Measurements from ENCODE around the gene FHAD1. TPM values are rescaled to one million over a fixed set of nuclear protein-coding genes. Genes with fewer than 3 reads are reported as not detected.
A peak's percentile ranks its signal among the peaks of the same experiment; 100 is the strongest.
"Not testable (repeated sequence)": the region's sequence is repeated elsewhere in the genome, so short reads cannot be mapped to it uniquely, and the experiment has no call there.

The FHAD1 gene
- total RNA-seq, 1 donor from 2014 or later = not detected

DNA sequence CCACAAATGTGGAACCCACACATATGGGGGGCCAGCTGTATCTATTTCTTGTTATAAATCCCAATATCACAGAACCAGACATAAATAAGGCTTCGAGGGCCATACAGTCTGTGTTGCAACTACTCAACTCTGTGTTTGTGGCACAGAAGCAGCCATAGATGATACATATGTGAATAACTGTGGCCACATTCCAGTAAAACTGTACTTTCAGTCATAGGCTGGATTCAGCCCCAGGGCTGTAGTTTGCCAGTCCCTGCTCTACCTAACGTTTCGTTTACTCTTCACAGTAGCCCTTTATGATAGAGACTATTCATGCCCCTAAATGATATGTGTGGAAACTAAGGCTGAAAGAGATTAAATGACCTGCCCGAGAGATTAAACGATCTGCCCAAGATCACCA is 48.7 kb downstream of the FHAD1 start:
- Mint-ChIP-seq H3K4me1 (ENCODE audit: low read depth) (peaks cover 8% of the 10 kb centered on the region), H3K9me3 (no peaks in the 10 kb centered on the region), H3K27me3 (ENCODE audit: low read depth) (peaks cover 2% of the 10 kb centered on the region), H3K27ac (no peak overlapping the region), H3K4me3 (ENCODE audit: low read depth) (no peak overlapping the region), H3K36me3 (ENCODE audit: low read depth) (no peaks in the 10 kb centered on the region)
- DNase-seq (ENCODE audit: low spot score) = no peak
- intact Hi-C loops (cut with micrococcal nuclease) = no loop called here

DNA sequence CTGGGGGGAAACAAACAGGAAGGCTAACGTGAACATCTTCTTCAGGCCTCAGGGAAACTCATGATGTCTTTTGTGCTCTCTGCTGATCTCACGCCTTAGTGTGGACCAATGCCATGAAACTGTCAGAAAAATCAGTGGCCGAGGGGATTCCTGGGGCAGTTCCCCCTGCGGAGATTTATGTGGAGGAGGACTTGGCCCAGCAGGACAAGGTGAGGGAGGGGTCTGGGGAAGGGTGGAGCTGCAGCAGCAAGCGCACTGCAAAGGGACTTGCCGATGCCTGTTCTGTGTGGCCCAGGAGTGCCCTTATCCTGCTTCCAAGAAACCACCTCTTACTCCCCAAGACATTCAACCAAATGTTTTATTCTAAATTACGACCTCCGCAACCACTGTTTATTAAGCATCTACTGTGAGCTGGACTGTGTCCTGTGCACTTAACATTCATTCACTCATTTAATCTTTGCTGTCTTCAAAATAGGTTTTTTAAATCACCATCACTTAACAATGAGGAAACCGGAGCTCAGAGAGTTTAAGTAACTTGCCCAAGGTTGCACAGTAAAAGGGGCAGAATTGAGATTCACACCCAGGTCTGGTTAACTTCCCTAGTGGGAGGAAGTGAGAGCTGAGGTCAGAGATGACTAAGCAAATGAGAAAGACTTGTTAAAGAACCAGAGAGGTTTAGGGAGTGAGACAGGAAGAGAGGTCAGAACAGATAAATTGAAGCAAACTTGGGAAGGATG is 49.7 kb downstream of the FHAD1 start:
- no peaks in the 10 kb centered on the region for H3K36me3 Mint-ChIP-seq (ENCODE audit: low read depth)
- no peaks in the 10 kb centered on the region for H3K9me3 Mint-ChIP-seq
- H3K27ac Mint-ChIP-seq = no peak overlapping the region
- H3K4me3 Mint-ChIP-seq (ENCODE audit: low read depth) = no peak overlapping the region
- peaks cover 2% of the 10 kb centered on the region for H3K27me3 Mint-ChIP-seq (ENCODE audit: low read depth)
- H3K4me1 Mint-ChIP-seq (ENCODE audit: low read depth) = peaks cover 6% of the 10 kb centered on the region
- intact Hi-C loops (cut with micrococcal nuclease) = no loop called here
- DNase-seq (ENCODE audit: low spot score) = no peak

DNA sequence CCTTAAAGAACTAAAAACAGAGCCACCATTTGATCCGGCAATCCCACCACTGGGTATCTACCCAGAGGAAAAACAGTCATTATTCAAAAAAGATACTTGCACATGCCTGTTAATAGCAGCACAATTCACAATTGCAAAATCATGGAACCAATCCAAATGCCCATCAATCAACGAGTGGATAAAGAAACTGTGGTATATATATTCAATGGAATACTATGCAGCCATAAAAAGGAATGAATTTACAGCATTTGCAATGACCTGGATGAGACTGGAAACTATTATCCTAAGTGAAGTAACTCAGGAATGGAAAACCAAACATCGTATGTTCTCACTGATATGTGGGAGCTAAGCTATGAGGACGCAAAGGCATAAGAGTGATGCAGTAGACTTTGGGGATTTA is 51.0 kb downstream of the FHAD1 start:
- H3K27me3 Mint-ChIP-seq (ENCODE audit: low read depth); H3K4me3 Mint-ChIP-seq (ENCODE audit: low read depth); H3K27ac Mint-ChIP-seq; H3K4me1 Mint-ChIP-seq (ENCODE audit: low read depth); H3K36me3 Mint-ChIP-seq (ENCODE audit: low read depth); DNase-seq (ENCODE audit: low spot score); H3K9me3 Mint-ChIP-seq; intact Hi-C loops (cut with micrococcal nuclease): not testable (repeated sequence)

DNA sequence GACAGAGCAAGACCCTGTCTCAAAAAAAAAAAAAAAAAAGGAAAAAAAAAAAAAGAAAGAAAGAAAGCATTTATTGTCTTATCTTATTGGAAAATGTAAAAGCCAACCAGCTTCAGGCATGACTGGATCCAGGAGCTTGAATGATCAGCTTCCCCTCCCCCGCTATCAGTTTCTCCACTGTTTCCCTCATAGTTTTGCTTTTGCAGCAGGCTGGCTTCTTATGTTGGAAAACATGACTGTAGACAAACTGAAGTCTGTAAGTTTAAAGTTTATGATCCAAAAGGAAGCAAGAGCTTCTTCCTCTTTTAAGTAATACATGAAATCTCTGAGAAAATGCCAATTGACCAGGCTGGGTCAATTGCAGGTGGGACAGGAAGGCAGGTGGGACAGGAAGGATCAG is 52.2 kb downstream of the FHAD1 start:
- Mint-ChIP-seq H3K4me1 (ENCODE audit: low read depth) (peaks cover 6% of the 10 kb centered on the region), H3K36me3 (ENCODE audit: low read depth) (no peaks in the 10 kb centered on the region), H3K9me3 (no peaks in the 10 kb centered on the region), H3K27ac (no peak overlapping the region), H3K27me3 (ENCODE audit: low read depth) (peaks cover 2% of the 10 kb centered on the region), H3K4me3 (ENCODE audit: low read depth) (no peak overlapping the region)
- DNase-seq (ENCODE audit: low spot score) = no peak
- intact Hi-C loops (cut with micrococcal nuclease) = no loop called here

DNA sequence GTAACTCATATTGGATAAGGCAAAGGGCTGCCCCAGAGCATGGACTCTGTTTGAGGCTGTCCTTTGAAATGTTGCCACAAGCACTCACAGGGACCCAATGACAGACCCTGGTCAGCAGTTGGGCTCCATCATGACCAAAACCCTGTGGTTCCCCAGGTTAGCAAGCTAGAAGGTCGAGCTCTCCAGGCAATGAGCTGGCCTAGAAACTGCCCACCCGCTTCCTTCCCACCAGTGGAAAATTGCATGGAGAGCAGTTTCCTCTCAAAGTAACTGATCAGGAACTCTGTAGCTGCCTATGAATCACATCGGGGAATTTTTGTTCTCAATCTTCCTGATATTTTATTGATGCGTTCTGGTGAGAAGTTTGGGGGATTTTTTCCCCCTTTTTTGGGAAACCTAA is 52.8 kb downstream of the FHAD1 start:
- intact Hi-C loops (cut with micrococcal nuclease) = no loop called here
- H3K4me3 Mint-ChIP-seq (ENCODE audit: low read depth) = no peak overlapping the region
- no peak for DNase-seq (ENCODE audit: low spot score)

DNA sequence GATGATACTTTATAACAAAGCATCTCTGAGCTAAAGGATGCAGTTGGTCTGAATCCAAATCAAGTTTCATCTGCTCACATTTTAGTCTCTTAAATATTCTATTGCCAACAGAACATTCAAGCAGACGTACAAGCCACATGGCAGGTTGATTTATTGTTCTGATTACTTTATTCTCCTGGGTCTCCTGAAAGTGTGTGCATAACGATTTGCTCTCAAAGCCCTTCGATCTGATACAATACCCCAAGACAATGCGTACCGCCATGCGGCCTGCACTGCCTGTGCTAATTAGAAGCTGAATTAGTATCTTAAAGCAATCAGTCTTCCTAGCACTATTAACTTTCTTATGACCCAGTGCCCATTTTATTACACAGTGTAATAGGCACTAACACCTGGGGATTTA is 56.9 kb downstream of the FHAD1 start:
- H3K9me3 Mint-ChIP-seq = no peaks in the 10 kb centered on the region
- peaks cover 7% of the 10 kb centered on the region for H3K27me3 Mint-ChIP-seq (ENCODE audit: low read depth)
- no peak for DNase-seq (ENCODE audit: low spot score)
- H3K4me1 Mint-ChIP-seq (ENCODE audit: low read depth) = no peaks in the 10 kb centered on the region
- intact Hi-C loops (cut with micrococcal nuclease) = loop anchor here (1.0 kb wide), 2 partner anchors 32 to 176 kb away; no protein-coding TSS in a partner anchor
- no peaks in the 10 kb centered on the region for H3K36me3 Mint-ChIP-seq (ENCODE audit: low read depth)
- no peak overlapping the region for H3K27ac Mint-ChIP-seq
- no peak overlapping the region for H3K4me3 Mint-ChIP-seq (ENCODE audit: low read depth)

More for the DNA sequence above, 52.8 kb downstream of the FHAD1 start:
- Mint-ChIP-seq H3K27me3 (ENCODE audit: low read depth) (peaks cover 3% of the 10 kb centered on the region), H3K9me3 (no peaks in the 10 kb centered on the region), H3K36me3 (ENCODE audit: low read depth) (no peaks in the 10 kb centered on the region), H3K4me1 (ENCODE audit: low read depth) (peaks cover 6% of the 10 kb centered on the region), H3K27ac (no peak overlapping the region)

DNA sequence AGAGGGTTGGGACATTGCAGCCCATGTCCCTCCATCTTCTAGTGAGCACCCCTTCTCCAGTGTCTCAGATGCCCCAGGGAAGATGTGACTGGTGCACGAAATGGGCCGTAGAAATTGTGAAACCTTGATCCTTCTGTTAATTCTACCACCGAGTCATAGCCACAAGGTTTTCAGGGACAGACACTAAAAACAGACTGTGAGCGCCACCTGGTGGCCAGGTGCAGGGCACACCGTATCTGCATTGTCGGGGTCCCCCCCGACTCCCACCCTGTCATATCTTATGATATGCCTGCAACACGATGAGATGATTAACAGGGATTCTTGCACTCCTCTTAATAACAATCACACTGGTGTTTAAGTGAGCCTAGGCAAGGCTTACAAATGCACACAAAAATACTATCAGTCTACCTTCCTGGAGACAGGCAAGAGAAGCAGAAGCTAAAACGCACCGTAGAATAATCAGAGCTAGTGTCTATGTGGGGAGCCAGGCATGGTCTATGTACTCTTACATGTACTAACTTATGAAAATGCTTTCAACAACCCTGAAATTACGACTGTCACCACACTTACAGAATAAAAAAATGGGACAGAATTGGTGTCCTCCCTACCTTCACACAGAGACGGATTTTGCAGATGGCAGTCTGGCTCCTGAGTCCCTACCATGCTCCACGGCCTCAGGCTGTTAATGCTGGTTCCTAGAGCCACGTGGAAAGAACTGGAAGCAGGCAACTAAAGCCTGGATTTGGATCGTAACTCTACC is 57.9 kb downstream of the FHAD1 start:
- intact Hi-C loops (cut with micrococcal nuclease) = loop anchor here (1.0 kb wide), 2 partner anchors 33 to 177 kb away; no protein-coding TSS in a partner anchor
- peak; percentile 33 for DNase-seq (ENCODE audit: low spot score)
- no peaks in the 10 kb centered on the region for H3K9me3 Mint-ChIP-seq
- no peak overlapping the region for H3K27ac Mint-ChIP-seq
- peaks cover 7% of the 10 kb centered on the region for H3K27me3 Mint-ChIP-seq (ENCODE audit: low read depth)
- no peak overlapping the region for H3K4me3 Mint-ChIP-seq (ENCODE audit: low read depth)
- H3K4me1 Mint-ChIP-seq (ENCODE audit: low read depth) = no peaks in the 10 kb centered on the region
- no peaks in the 10 kb centered on the region for H3K36me3 Mint-ChIP-seq (ENCODE audit: low read depth)

DNA sequence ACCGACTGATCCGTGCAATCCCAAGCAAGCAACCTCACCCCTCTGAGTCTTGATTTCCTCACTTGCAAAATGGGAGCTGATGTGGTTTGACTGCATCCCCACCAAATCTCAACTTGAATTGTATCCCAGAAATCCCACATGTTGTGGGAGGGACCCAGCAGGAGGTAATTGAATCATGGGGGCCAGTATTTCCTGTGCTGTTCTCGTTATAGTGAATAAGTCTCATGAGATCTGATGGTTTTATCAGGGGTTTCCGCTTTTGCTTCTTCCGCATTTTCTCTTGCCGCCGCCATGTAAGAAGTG is 58.4 kb downstream of the FHAD1 start:
- no peak overlapping the region for H3K4me3 Mint-ChIP-seq (ENCODE audit: low read depth)
- H3K4me1 Mint-ChIP-seq (ENCODE audit: low read depth) = no peaks in the 10 kb centered on the region
- H3K9me3 Mint-ChIP-seq = no peaks in the 10 kb centered on the region
- no peak overlapping the region for H3K27ac Mint-ChIP-seq
- no peak for DNase-seq (ENCODE audit: low spot score)
- H3K27me3 Mint-ChIP-seq (ENCODE audit: low read depth) = peaks cover 7% of the 10 kb centered on the region
- intact Hi-C loops (cut with micrococcal nuclease) = no loop called here
- H3K36me3 Mint-ChIP-seq (ENCODE audit: low read depth) = no peaks in the 10 kb centered on the region

DNA sequence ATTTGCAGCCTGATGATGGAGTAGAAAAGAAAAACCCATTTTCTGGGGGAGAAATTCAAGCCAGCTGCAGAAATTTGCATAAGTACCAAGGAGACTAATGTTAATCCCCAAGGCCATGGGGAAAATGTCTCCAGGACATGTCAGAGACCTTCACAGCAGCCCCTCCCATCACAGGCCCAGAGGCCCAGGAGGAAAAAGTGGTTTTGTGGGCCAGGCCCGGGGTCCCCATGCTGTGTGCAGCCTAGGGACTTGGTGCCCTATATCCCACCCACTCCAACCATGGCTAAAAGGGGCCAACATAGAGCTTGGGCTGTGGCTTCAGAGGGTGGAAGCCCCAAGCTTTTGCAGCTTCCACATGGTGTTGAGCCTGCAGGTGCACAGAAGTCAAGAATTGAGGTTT is 59.3 kb downstream of the FHAD1 start:
- H3K27ac Mint-ChIP-seq; H3K4me3 Mint-ChIP-seq (ENCODE audit: low read depth); DNase-seq (ENCODE audit: low spot score); H3K27me3 Mint-ChIP-seq (ENCODE audit: low read depth); H3K4me1 Mint-ChIP-seq (ENCODE audit: low read depth); H3K36me3 Mint-ChIP-seq (ENCODE audit: low read depth); intact Hi-C loops (cut with micrococcal nuclease); H3K9me3 Mint-ChIP-seq: not testable (repeated sequence)

DNA sequence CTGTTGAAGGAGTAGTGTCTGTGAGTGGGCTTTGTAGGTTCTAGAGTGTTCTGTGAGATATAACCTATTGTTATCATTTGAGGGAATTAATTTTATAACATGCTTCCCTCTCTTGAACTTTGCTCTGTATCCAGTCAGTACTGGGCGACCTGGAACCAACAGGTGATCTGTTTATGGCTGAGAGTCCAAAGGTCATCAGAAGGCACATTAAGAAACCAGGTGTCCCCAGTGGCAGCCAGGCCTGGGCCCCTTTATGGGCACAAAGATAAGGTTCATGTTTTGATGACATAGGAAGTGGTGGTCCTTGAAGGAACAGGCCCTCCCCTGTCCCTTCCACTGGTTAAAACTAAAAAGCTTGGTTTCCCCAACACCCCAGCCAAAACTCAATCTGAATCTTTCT is 61.1 kb downstream of the FHAD1 start:
- Mint-ChIP-seq H3K9me3 (peaks cover 6% of the 10 kb centered on the region), H3K4me3 (ENCODE audit: low read depth) (no peak overlapping the region), H3K4me1 (ENCODE audit: low read depth) (no peaks in the 10 kb centered on the region), H3K27me3 (ENCODE audit: low read depth) (peaks cover 7% of the 10 kb centered on the region), H3K36me3 (ENCODE audit: low read depth) (no peaks in the 10 kb centered on the region), H3K27ac (no peak overlapping the region)
- intact Hi-C loops (cut with micrococcal nuclease) = no loop called here
- no peak for DNase-seq (ENCODE audit: low spot score)

DNA sequence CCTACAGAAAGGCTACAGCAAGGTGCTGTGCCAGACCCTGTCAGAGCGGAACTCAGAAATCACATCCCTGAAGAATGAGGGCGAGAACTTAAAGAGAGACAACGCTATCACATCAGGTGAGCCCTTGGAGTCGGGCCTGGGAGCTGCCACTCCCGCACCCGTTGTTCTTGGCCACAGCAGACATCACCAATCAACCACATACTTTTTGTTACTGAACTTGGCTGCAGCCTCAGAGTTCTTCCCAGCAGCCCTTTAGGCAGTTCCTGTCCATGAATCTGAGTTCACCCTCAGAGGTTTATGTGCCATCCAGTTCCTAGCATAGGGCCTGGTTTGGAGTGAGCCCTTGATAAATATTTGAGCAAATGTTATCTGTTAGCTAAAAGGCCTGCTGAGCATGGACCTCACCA is 61.6 kb downstream of the FHAD1 start:
- Mint-ChIP-seq H3K36me3 (ENCODE audit: low read depth) (no peaks in the 10 kb centered on the region), H3K27me3 (ENCODE audit: low read depth) (peaks cover 7% of the 10 kb centered on the region), H3K4me1 (ENCODE audit: low read depth) (no peaks in the 10 kb centered on the region), H3K9me3 (peaks cover 6% of the 10 kb centered on the region), H3K27ac (no peak overlapping the region), H3K4me3 (ENCODE audit: low read depth) (no peak overlapping the region)
- no peak for DNase-seq (ENCODE audit: low spot score)
- intact Hi-C loops (cut with micrococcal nuclease) = no loop called here

DNA sequence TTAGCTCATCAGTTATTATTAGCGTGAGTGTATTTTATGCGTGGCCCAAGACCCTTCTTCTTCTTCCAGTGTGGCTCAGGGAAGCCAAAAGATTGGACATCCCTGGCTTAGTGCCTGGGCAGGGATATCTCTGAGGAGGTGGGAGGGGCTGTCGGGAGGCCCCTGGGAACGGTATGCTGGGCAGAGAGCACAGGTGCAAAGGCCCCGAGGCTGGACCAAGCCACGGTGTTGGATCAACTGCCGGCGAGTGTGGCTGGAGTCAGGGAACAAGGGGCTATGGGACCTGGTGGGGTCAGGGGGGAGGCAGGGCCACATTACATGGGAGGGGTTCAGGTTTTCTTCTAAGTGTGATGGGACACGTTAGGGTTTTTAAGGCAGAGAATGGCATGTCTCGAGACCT is 62.7 kb downstream of the FHAD1 start:
- Mint-ChIP-seq H3K9me3 (peaks cover 6% of the 10 kb centered on the region), H3K4me3 (ENCODE audit: low read depth) (no peak overlapping the region), H3K4me1 (ENCODE audit: low read depth) (no peaks in the 10 kb centered on the region), H3K36me3 (ENCODE audit: low read depth) (no peaks in the 10 kb centered on the region), H3K27ac (no peak overlapping the region), H3K27me3 (ENCODE audit: low read depth) (peaks cover 7% of the 10 kb centered on the region)
- intact Hi-C loops (cut with micrococcal nuclease) = no loop called here
- DNase-seq (ENCODE audit: low spot score) = no peak

DNA sequence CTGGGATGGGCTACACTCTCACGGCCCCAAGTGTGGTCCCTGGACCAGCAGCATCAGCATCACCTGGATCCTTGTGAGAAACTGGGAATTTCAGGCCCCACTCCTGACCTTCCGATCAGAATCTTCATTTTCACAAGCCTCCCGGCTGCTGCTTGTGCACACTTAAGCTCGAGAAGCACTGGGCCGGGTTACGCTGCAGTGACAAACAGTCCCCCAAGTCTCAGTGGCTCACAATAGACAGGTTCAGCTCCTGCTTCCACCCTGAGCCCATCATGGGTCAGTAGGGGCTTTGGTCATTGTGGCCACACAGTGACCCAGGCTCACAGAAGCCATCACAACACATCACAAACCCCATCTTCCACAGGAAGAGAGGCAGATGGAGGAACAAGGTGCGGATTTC is 63.5 kb downstream of the FHAD1 start:
- Mint-ChIP-seq H3K27me3 (ENCODE audit: low read depth) (peaks cover 2% of the 10 kb centered on the region), H3K9me3 (peaks cover 6% of the 10 kb centered on the region), H3K36me3 (ENCODE audit: low read depth) (no peaks in the 10 kb centered on the region), H3K4me3 (ENCODE audit: low read depth) (no peak overlapping the region), H3K27ac (no peak overlapping the region), H3K4me1 (ENCODE audit: low read depth) (no peaks in the 10 kb centered on the region)
- DNase-seq (ENCODE audit: low spot score) = no peak
- intact Hi-C loops (cut with micrococcal nuclease) = no loop called here
